ENCODE measurements around the gene IQSEC1.

DNA sequence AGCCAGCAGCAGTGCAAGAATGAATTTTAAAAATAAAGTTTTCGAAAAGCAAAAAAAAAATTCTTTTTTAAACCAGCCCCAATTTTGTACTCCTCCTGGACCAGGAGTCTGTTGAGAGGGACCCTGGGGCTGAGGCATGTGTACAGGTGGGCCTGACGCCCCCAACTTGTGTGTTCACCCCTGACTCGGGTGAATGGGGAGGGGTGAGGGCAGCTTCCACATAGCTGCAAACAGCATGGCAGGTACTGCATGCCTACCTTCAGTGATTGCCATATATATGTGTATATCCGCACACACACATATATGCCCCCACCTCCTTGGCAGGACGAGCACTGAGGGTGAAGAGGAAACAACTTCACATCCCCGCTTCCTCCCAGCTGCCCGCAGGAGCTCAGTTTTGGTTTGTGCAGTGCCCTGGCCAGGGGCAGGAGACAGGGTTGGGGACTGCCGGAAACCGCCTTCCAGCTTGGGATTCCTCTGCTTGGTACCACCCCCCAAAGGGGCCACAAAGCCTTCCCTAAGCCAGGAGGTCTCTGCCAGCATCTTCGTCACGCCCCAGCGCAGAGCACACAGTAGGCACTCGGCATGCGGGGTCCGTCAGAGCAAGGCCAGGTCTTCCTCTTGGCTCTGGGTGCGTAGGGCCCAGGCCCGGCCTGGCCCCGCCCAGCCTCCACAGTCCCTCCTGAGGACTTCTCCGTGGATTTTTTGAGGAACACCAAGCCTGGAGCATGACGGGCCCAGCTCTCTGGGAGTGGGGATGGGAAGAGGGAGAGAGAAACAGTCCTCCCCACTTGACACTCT, 170.0 kb downstream of the IQSEC1 start:
- no peak for TF ChIP-seq POLR2AphosphoS5 (IDR thresholded peaks at IDR 0.05; ENCODE audit: insufficient read depth, low read depth, low read length)
- TF ChIP-seq, protein P1, sequence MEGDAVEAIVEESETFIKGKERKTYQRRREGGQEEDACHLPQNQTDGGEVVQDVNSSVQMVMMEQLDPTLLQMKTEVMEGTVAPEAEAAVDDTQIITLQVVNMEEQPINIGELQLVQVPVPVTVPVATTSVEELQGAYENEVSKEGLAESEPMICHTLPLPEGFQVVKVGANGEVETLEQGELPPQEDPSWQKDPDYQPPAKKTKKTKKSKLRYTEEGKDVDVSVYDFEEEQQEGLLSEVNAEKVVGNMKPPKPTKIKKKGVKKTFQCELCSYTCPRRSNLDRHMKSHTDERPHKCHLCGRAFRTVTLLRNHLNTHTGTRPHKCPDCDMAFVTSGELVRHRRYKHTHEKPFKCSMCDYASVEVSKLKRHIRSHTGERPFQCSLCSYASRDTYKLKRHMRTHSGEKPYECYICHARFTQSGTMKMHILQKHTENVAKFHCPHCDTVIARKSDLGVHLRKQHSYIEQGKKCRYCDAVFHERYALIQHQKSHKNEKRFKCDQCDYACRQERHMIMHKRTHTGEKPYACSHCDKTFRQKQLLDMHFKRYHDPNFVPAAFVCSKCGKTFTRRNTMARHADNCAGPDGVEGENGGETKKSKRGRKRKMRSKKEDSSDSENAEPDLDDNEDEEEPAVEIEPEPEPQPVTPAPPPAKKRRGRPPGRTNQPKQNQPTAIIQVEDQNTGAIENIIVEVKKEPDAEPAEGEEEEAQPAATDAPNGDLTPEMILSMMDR (IDR thresholded peaks at IDR 0.05; ENCODE audit: extremely low read depth in 1 of 2, insufficient read depth in 1 of 2, low read depth in 1 of 2, low read length in 2 of 2) = no peak
- TF ChIP-seq POLR2A (IDR thresholded peaks at IDR 0.05; ENCODE audit: low read depth, low read length) = no peak
- no peak for TF ChIP-seq GATA2 (IDR thresholded peaks at IDR 0.05; ENCODE audit: insufficient read depth, insufficient read length, low read depth, low read length)
